NCI-H526 (cell line): ENCODE measurements around the gene WDR13.
A peak's percentile ranks its signal among the peaks of the same experiment; 100 is the strongest.
"Not testable (repeated sequence)": the region's sequence is repeated elsewhere in the genome, so short reads cannot be mapped to it uniquely, and the experiment has no call there.

ENCODE experiments used
- DNase-seq, 2 experiments: peaks; one replicate each; lab custom pipeline; 2025; lab: John Stamatoyannopoulos, UW

The WDR13 gene

GRCh38 chrX:48595929-48596328 lies 1.4 kb upstream of the WDR13 start:
- no peak for DNase-seq

- DNase-seq, result no peak
Measured at GRCh38 chrX:48598614-48599013, 1.3 kb downstream of the WDR13 start.

GRCh38 chrX:48599341-48599740 lies 2.0 kb downstream of the WDR13 start:
- DNase-seq, result no peak

- no peak for DNase-seq
Measured at GRCh38 chrX:48600226-48600625, 2.9 kb downstream of the WDR13 start.

GRCh38 chrX:48601741-48602394 lies 4.6 kb downstream of the WDR13 start:
- no peak for DNase-seq

- no peak for DNase-seq
Measured at GRCh38 chrX:48604701-48605100, 7.4 kb downstream of the WDR13 start.

GRCh38 chrX:48606091-48606490 lies 8.8 kb downstream of the WDR13 start:
- DNase-seq, result no peak

GRCh38 chrX:48611703-48612102 lies 14.4 kb downstream of the WDR13 start:
- DNase-seq, result no peak

- no peak for DNase-seq
Measured at GRCh38 chrX:48613502-48614160, 16.3 kb downstream of the WDR13 start.

GRCh38 chrX:48616576-48616975 lies 19.3 kb downstream of the WDR13 start:
- no peak for DNase-seq

GRCh38 chrX:48617542-48618340 lies 20.4 kb downstream of the WDR13 start:
- no peak for DNase-seq

GRCh38 chrX:48626401-48627298 lies 29.4 kb downstream of the WDR13 start:
- DNase-seq, result no peak

- peak; percentile 81 to 91 for DNase-seq
Measured at GRCh38 chrX:48631376-48632090, 34.2 kb downstream of the WDR13 start.

GRCh38 chrX:48632207-48632606 lies 34.9 kb downstream of the WDR13 start:
- DNase-seq, result no peak

GRCh38 chrX:48636301-48636700 lies 39.0 kb downstream of the WDR13 start:
- DNase-seq, result no peak

- DNase-seq, result no peak
Measured at GRCh38 chrX:48636776-48637175, 39.5 kb downstream of the WDR13 start.

- DNase-seq, result no peak
Measured at GRCh38 chrX:48645669-48646068, 48.4 kb downstream of the WDR13 start.

GRCh38 chrX:48648336-48648751 lies 51.1 kb downstream of the WDR13 start:
- DNase-seq, result peak in 1 of 2 experiments; percentile 49

- DNase-seq, result no peak
Measured at GRCh38 chrX:48649102-48649501, 51.8 kb downstream of the WDR13 start.

GRCh38 chrX:48652055-48652579 lies 54.8 kb downstream of the WDR13 start:
- not testable (repeated sequence) for DNase-seq

- DNase-seq, result not testable (repeated sequence)
Measured at GRCh38 chrX:48654746-48655145, 57.5 kb downstream of the WDR13 start.
